22Rv1 (cell line): Measurements from ENCODE around the gene ANTXRL.

Source experiments
- ZFX ChIP-seq: fragments of 450-650 bp; IDR thresholded peaks from 2 replicates; pipeline ENCODE4 v1.6.1; 2017; ENCODE audit warnings: antibody characterized with exemption, borderline replicate concordance
- TF ChIP-seq, protein P1 (sequence below): fragments of 450-650 bp; IDR thresholded peaks from 2 replicates; pipeline ENCODE4 v1.5.1; 2017; ENCODE audit warnings: mild to moderate bottlenecking

GRCh38 chr10:46291817-46292572 lies 5.2 kb downstream of the ANTXRL start:
- TF ChIP-seq, protein P1, sequence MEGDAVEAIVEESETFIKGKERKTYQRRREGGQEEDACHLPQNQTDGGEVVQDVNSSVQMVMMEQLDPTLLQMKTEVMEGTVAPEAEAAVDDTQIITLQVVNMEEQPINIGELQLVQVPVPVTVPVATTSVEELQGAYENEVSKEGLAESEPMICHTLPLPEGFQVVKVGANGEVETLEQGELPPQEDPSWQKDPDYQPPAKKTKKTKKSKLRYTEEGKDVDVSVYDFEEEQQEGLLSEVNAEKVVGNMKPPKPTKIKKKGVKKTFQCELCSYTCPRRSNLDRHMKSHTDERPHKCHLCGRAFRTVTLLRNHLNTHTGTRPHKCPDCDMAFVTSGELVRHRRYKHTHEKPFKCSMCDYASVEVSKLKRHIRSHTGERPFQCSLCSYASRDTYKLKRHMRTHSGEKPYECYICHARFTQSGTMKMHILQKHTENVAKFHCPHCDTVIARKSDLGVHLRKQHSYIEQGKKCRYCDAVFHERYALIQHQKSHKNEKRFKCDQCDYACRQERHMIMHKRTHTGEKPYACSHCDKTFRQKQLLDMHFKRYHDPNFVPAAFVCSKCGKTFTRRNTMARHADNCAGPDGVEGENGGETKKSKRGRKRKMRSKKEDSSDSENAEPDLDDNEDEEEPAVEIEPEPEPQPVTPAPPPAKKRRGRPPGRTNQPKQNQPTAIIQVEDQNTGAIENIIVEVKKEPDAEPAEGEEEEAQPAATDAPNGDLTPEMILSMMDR, result no peak
- no peak for TF ChIP-seq ZFX
